ENCODE data around the gene CCND1. TPM values are rescaled to one million over a fixed set of nuclear protein-coding genes. Genes with fewer than 3 reads are reported as not detected.

Gene CCND1
- total and polyA plus RNA-seq, 2 of the 8 experiments (the other 6 are each of a cell fraction or from before 2014, with no cell fraction given), result 64.5 to 170 TPM

- TF ChIP-seq KDM5A (IDR thresholded peaks at IDR 0.05; ENCODE audit: low read length) (no peak), EZH2 (IDR thresholded peaks at IDR 0.05; ENCODE audit: low read depth, low read length, severe bottlenecking) (no peak), ZNF274 (IDR thresholded peaks at IDR 0.05; ENCODE audit: borderline replicate concordance, extremely low read depth, low read length) (no peak), SIX5 (IDR thresholded peaks at IDR 0.05; ENCODE audit: low read depth, low read length) (no peak), CTBP2 (IDR thresholded peaks at IDR 0.05; ENCODE audit: borderline replicate concordance, insufficient read depth, insufficient read length, low read length) (no peak), POLR2AphosphoS5 (IDR thresholded peaks at IDR 0.05; ENCODE audit: low read depth, low read length) (no peak), NANOG (IDR thresholded peaks at IDR 0.05; ENCODE audit: insufficient read depth, low read depth, low read length, poor library complexity, severe bottlenecking) (no peak), RXRA (IDR thresholded peaks at IDR 0.05; ENCODE audit: insufficient read depth, low read depth, low read length) (no peak)
Measured at GRCh38 chr11:69635195-69635594, 5.8 kb upstream of the CCND1 start (continued).

Measured in H1 (cell line).